ENCODE measurements around the gene SPATA31C2.

SPATA31C2 gene

DNA sequence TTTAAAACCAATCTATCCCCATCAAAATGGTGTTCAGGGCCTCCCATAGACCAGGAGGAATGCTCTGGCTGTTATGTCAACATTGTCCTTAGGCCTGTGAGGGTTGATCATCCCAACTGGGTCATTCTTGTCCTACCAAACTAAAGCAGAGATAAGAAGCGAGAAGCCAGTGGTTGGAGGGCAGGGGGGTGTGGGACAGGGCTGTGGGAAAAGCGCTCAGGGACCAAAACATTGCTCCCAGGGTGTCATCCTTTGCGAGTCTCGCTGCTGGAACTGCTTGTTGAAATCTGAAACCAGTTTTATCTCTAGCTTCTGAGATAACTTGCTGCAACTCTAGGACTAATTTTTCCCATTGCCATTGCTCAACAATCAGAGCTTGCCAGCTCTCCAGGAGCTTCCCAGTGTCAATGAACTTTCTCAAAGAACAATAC is 48.1 kb downstream of the SPATA31C2 start:
- TF ChIP-seq ZNF274 (IDR thresholded peaks at IDR 0.05; ENCODE audit: low read depth, low read length) (no peak), SUZ12 (IDR thresholded peaks at IDR 0.05; ENCODE audit: extremely low read depth, insufficient read depth, insufficient read length) (no peak), YY1 (IDR thresholded peaks at IDR 0.05; ENCODE audit: insufficient read depth, insufficient read length) (no peak)
- H3K4me1 ChIP-seq (ENCODE audit: insufficient read depth, insufficient read length), result peaks cover 7% of the 10 kb centered on the region

DNA sequence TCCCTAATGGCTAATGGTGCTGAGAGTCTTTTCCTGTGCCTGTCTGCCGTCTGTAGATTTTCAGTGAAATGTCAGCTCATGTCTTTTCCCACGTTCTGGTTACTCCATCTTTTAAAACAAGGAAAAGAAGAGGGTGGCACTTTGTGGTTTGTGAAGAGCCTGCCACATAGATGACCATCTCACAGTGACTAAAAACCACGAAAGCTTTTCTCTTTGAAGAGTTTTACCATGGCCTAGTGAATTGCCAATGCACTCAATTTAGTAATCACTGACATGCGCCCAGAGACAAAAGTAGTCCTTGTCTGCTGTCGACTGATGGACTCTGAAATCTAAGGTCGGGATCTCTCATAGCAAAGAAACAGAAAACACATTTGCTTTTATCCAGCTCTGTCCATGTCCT is 50.4 kb downstream of the SPATA31C2 start:
- H3K9ac ChIP-seq (ENCODE audit: insufficient read length, low read depth), result no peak overlapping the region
- no peak overlapping the region for H3K4me3 ChIP-seq (ENCODE audit: insufficient read length, low read depth)
- TF ChIP-seq ZNF274 (IDR thresholded peaks at IDR 0.05; ENCODE audit: low read depth, low read length) (no peak), SUZ12 (IDR thresholded peaks at IDR 0.05; ENCODE audit: extremely low read depth, insufficient read depth, insufficient read length) (no peak), YY1 (IDR thresholded peaks at IDR 0.05; ENCODE audit: insufficient read depth, insufficient read length) (no peak)
- H3K36me3 ChIP-seq (ENCODE audit: insufficient read depth, insufficient read length, low read length), result no peaks in the 10 kb centered on the region
- DNase-seq (ENCODE audit: low read depth, low spot score), result no peak
- H3K9me3 ChIP-seq (ENCODE audit: insufficient read depth, low read length), result no peaks in the 10 kb centered on the region
- H3K4me1 ChIP-seq (ENCODE audit: insufficient read depth, insufficient read length), result peaks cover 7% of the 10 kb centered on the region
- H3K27me3 ChIP-seq (ENCODE audit: insufficient read depth, insufficient read length), result no peaks in the 10 kb centered on the region

More for the DNA sequence above, 48.1 kb downstream of the SPATA31C2 start:
- Histone ChIP-seq H3K9ac (ENCODE audit: insufficient read length, low read depth) (no peak overlapping the region), H3K36me3 (ENCODE audit: insufficient read depth, insufficient read length, low read length) (no peaks in the 10 kb centered on the region), H3K4me3 (ENCODE audit: insufficient read length, low read depth) (no peak overlapping the region), H3K27me3 (ENCODE audit: insufficient read depth, insufficient read length) (no peaks in the 10 kb centered on the region), H3K9me3 (ENCODE audit: insufficient read depth, low read length) (no peaks in the 10 kb centered on the region)
- no peak for DNase-seq (ENCODE audit: low read depth, low spot score)

DNA sequence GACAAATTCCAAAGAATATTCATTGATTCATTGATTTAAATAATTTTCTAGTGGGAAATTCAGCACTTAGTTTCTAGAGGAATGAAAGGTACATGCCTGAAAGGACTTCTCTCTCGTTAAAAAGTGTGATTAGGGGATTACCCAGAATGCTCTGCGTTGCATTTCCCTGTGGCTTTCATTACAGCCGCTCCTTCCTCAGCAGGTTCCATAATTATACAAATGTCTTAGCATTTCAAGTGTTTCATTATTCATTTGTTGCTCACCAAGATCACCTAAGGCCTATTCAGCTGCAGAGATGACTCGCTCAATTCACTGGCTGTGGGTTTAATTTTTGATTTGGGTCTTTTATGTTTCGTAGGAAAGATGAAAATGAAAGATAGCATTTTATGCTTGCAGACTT is 52.8 kb downstream of the SPATA31C2 start:
- Histone ChIP-seq H3K9me3 (ENCODE audit: insufficient read depth, low read length) (no peaks in the 10 kb centered on the region), H3K4me1 (ENCODE audit: insufficient read depth, insufficient read length) (peaks cover 7% of the 10 kb centered on the region), H3K4me3 (ENCODE audit: insufficient read length, low read depth) (no peak overlapping the region), H3K27me3 (ENCODE audit: insufficient read depth, insufficient read length) (no peaks in the 10 kb centered on the region), H3K9ac (ENCODE audit: insufficient read length, low read depth) (no peak overlapping the region), H3K36me3 (ENCODE audit: insufficient read depth, insufficient read length, low read length) (no peaks in the 10 kb centered on the region)
- DNase-seq (ENCODE audit: low read depth, low spot score), result no peak
- no peak for TF ChIP-seq SUZ12 (IDR thresholded peaks at IDR 0.05; ENCODE audit: extremely low read depth, insufficient read depth, insufficient read length)
- TF ChIP-seq ZNF274 (IDR thresholded peaks at IDR 0.05; ENCODE audit: low read depth, low read length), result no peak
- TF ChIP-seq YY1 (IDR thresholded peaks at IDR 0.05; ENCODE audit: insufficient read depth, insufficient read length), result no peak

DNA sequence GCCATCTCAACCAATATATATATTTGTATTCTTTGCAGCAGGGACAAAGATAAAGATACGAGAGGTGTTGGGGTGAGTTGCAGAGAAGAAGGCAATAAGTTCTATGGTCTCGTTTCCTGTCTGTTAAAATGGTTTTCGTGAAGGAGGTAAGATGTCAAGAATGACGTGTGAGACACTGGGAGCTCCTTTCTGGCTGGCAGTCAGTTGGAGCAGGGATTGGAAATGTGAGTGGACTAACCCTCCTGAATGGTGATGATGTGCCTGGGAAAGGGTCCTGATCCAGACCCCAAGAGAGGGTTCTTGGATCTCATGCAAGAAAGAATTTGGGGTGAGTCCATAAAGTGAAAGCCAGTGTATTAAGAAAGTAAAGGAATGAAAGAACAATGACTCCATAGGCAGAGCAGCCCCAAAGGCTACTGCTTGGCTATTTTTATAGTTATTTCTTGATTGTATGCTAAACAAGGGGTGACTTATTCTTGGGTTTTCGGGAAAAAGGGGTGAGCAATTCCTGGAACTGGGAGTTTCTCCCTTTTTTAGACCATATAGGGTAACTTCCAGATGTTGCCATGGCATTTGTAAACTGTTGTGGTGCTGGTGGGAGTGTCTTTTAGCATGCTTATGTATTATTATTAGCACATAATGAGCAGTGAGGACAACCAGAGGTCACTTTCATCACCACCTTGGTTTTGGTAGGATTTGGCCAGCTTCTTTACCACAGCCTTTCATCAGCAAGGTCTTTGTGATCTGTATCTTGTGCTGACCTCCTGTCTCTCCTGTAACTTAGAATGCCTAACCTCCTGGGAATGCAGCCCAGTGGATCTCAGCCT is 53.7 kb downstream of the SPATA31C2 start:
- Histone ChIP-seq H3K4me1 (ENCODE audit: insufficient read depth, insufficient read length) (peaks cover under 1% of the 10 kb centered on the region), H3K36me3 (ENCODE audit: insufficient read depth, insufficient read length, low read length) (no peaks in the 10 kb centered on the region), H3K9me3 (ENCODE audit: insufficient read depth, low read length) (no peaks in the 10 kb centered on the region), H3K27me3 (ENCODE audit: insufficient read depth, insufficient read length) (no peaks in the 10 kb centered on the region), H3K4me3 (ENCODE audit: insufficient read length, low read depth) (no peak overlapping the region), H3K9ac (ENCODE audit: insufficient read length, low read depth) (no peak overlapping the region)
- no peak for TF ChIP-seq YY1 (IDR thresholded peaks at IDR 0.05; ENCODE audit: insufficient read depth, insufficient read length)
- TF ChIP-seq SUZ12 (IDR thresholded peaks at IDR 0.05; ENCODE audit: extremely low read depth, insufficient read depth, insufficient read length), result no peak
- TF ChIP-seq ZNF274 (IDR thresholded peaks at IDR 0.05; ENCODE audit: low read depth, low read length), result no peak
- no peak for DNase-seq (ENCODE audit: low read depth, low spot score)
